ENCODE results near the gene FAM50A.

The FAM50A gene

DNA sequence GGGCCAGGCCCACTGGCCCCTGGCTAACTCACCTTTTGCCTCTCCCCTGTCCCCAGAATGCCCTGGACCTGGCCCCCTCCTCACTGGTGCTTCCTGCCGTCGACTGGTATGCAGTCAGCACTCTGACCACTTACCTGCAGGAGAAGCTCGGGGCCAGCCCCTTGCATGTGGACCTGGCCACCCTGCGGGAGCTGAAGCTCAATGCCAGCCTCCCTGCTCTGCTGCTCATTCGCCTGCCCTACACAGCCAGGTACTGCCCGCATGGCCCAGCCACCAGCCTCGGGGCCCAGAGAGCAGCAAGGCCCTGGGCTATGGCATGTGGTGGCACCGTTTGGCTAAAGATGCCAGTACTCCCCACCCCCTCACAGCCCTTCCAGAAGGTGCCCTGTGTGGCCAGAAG lies 11.7 kb upstream of the FAM50A start:
- Histone ChIP-seq H3K36me3 (ENCODE audit: insufficient read depth, low read length) (no peaks in the 10 kb centered on the region), H2AFZ (ENCODE audit: low read length, unreplicated experiment) (no peak overlapping the region)

GRCh38 chrX:154433605-154434004 lies 10.3 kb upstream of the FAM50A start:
- Histone ChIP-seq H3K4me3 (ENCODE audit: low read depth, low read length) (no peak overlapping the region), H3K36me3 (ENCODE audit: insufficient read depth, low read length) (no peaks in the 10 kb centered on the region), H3K4me1 (ENCODE audit: control insufficient read depth, insufficient read depth, low read length, unreplicated experiment) (peaks cover 3% of the 10 kb centered on the region), H3K79me2 (ENCODE audit: control insufficient read depth, insufficient read depth, low read length, unreplicated experiment) (peaks cover 28% of the 10 kb centered on the region), H3K27ac (ENCODE audit: low read depth, low read length) (no peak overlapping the region), H3K27me3 (ENCODE audit: insufficient read depth, low read length) (no peaks in the 10 kb centered on the region), H2AFZ (ENCODE audit: low read length, unreplicated experiment) (no peak overlapping the region)

More for the DNA sequence above, 11.7 kb upstream of the FAM50A start:
- H3K4me1 ChIP-seq (ENCODE audit: control insufficient read depth, insufficient read depth, low read length, unreplicated experiment): peaks cover 3% of the 10 kb centered on the region
- H3K4me3 ChIP-seq (ENCODE audit: low read depth, low read length): no peak overlapping the region
- H3K79me2 ChIP-seq (ENCODE audit: control insufficient read depth, insufficient read depth, low read length, unreplicated experiment): peaks cover 18% of the 10 kb centered on the region
- H3K27me3 ChIP-seq (ENCODE audit: insufficient read depth, low read length): no peaks in the 10 kb centered on the region
- no peak overlapping the region for H3K27ac ChIP-seq (ENCODE audit: low read depth, low read length)

DNA sequence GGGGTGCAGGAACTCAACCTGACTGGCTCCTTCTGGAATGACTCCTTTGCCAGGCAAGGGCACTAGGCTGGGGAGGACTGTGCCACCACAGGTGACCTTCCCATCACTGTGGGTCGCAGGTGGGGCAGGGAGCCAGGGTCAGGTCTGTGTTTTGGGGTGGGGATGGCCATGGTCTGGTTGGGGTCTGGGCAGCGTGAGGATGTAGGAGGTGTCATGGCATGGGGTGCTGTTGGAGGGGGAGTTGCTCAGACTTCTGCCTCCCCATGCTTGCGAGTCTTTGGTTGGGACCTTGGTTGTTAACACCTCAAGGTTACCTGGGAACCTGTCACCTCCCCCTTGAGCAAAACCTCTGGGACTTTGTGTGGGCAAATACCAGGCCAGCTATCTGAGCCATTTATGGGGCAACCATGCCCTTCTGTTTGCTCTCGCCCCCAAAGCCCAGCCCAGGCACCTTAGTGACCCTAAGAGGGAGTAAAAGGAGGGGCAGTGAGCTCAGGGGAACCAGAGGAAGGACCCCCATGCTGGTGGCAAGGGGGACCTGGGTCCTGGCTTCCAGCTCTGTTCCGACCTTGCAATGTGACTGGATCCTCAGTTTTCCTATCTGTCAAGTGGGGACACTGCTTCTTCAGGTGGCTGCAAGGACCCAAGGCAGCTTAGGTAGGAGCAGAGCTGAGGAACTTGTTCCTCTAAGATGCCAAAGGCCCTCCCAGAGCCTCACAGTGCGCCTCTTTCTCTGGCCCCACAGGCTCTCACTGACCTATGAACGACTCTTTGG lies 9.4 kb upstream of the FAM50A start:
- H2AFZ ChIP-seq (ENCODE audit: low read length, unreplicated experiment): no peak overlapping the region
- peaks cover 3% of the 10 kb centered on the region for H3K4me1 ChIP-seq (ENCODE audit: control insufficient read depth, insufficient read depth, low read length, unreplicated experiment)
- no peaks in the 10 kb centered on the region for H3K36me3 ChIP-seq (ENCODE audit: insufficient read depth, low read length)
- no peak overlapping the region for H3K27ac ChIP-seq (ENCODE audit: low read depth, low read length)
- peaks cover 30% of the 10 kb centered on the region for H3K79me2 ChIP-seq (ENCODE audit: control insufficient read depth, insufficient read depth, low read length, unreplicated experiment)
- no peak overlapping the region for H3K4me3 ChIP-seq (ENCODE audit: low read depth, low read length)
- H3K27me3 ChIP-seq (ENCODE audit: insufficient read depth, low read length): no peaks in the 10 kb centered on the region

DNA sequence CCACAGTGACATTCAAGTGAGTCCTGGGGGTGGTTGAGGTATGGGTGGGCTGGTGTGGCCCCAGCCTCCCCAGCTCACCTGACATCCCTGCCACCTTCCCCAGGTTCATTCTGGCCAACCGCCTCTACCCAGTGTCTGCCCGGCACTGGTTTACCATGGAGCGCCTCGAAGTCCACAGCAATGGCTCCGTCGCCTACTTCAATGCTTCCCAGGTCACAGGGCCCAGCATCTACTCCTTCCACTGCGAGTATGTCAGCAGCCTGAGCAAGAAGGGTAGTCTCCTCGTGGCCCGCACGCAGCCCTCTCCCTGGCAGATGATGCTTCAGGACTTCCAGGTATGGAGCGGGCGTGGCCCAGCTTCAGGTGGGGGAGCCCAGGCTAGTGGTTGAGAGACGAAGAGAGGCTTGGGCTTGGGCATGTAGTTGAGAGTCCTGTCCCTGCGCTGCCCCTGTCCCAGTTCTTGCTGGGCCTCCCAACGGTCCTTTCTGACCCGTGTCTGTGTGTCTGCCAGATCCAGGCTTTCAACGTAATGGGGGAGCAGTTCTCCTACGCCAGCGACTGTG lies 8.7 kb upstream of the FAM50A start:
- Histone ChIP-seq H2AFZ (ENCODE audit: low read length, unreplicated experiment) (no peak overlapping the region), H3K4me1 (ENCODE audit: control insufficient read depth, insufficient read depth, low read length, unreplicated experiment) (peaks cover 3% of the 10 kb centered on the region), H3K27ac (ENCODE audit: low read depth, low read length) (no peak overlapping the region), H3K36me3 (ENCODE audit: insufficient read depth, low read length) (no peaks in the 10 kb centered on the region), H3K4me3 (ENCODE audit: low read depth, low read length) (no peak overlapping the region), H3K27me3 (ENCODE audit: insufficient read depth, low read length) (no peaks in the 10 kb centered on the region), H3K79me2 (ENCODE audit: control insufficient read depth, insufficient read depth, low read length, unreplicated experiment) (peaks cover 32% of the 10 kb centered on the region)

DNA sequence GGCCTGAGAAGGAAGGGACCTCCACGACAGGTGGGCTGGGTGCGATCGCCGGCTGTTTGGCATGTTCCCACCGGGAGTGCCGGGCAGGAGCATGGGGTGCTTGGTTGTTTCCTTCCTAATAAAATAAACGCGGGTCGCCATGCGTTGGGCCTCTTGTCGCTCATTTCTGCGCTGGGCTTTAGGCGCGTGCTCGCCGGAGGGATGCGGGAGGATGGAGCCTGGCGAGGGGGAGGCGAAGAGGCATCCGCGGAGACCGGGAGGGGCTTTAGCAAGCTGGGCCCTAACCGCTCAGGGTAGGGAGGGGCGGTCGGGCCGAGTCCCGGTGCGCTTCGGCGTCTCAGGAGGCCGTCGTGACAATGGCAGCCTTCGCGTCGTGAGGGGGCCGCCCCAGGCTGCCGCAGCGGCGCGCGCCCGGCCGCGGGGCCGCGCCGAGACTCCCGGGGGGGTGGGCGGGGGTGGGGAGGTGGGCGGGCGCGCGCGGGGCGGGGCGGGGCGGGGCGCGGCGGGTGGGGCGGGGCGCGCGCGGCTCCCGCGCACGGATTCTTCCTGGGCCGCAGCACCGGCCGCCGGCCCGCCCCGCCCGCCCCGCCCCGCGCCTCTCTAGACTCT lies 7.5 kb upstream of the FAM50A start:
- no peaks in the 10 kb centered on the region for H3K27me3 ChIP-seq (ENCODE audit: insufficient read depth, low read length)
- peak overlapping the region; percentile 87 for H3K4me3 ChIP-seq (ENCODE audit: low read depth, low read length)
- H3K4me1 ChIP-seq (ENCODE audit: control insufficient read depth, insufficient read depth, low read length, unreplicated experiment): peaks cover 3% of the 10 kb centered on the region
- H2AFZ ChIP-seq (ENCODE audit: low read length, unreplicated experiment): no peak overlapping the region
- peaks cover 33% of the 10 kb centered on the region for H3K79me2 ChIP-seq (ENCODE audit: control insufficient read depth, insufficient read depth, low read length, unreplicated experiment)
- H3K36me3 ChIP-seq (ENCODE audit: insufficient read depth, low read length): no peaks in the 10 kb centered on the region
- H3K27ac ChIP-seq (ENCODE audit: low read depth, low read length): peak overlapping the region; percentile 72

DNA sequence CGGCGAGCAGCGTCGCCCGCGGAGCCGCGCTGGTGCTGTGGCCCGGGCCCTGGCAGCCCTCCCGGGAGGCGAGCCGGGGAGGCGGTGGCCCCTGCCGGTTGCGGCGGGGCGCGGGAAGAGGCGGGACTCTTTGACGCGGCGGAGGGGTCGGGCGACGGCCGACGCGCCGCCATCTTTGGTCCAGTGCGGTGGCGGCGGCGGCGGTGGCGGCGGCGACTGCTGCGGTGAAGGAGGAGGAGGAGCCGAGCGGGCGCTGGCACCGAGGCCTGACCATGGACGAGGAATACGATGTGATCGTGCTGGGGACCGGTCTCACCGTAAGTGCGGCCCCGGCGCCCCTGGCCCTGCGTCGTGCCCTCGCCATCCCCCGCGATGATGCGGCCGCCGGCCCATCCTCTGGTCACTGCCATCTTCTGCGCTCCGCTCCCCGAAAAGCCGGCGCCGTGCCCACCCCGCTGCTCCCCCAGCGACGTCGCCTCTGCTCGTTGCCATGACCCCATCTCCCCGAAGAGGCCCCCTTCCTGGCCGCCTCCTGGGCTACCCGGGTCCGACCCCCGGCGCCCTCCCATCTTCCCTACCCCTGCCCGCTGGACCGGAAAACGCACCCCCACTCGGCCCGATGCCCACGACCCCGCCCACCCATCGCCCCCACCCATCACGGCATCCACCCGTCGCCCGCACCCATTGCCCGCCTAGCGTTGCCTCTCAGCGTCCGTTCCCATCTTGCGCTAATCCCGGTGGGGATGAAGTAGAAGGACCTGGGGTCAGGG lies 6.8 kb upstream of the FAM50A start, which contains the start of gene GDI1:
Gene GDI1 (plus strand): TSS at position 172 of the 770 bp plus-strand sequence. CDS start 101 bp downstream, at position 273.
- Histone ChIP-seq H3K27me3 (ENCODE audit: insufficient read depth, low read length) (no peaks in the 10 kb centered on the region), H3K79me2 (ENCODE audit: control insufficient read depth, insufficient read depth, low read length, unreplicated experiment) (peaks cover 33% of the 10 kb centered on the region), H3K36me3 (ENCODE audit: insufficient read depth, low read length) (no peaks in the 10 kb centered on the region), H3K4me3 (ENCODE audit: low read depth, low read length) (peak within 1 kb of the TSS; percentile 87), H2AFZ (ENCODE audit: low read length, unreplicated experiment) (no peak within 1 kb of the TSS), H3K4me1 (ENCODE audit: control insufficient read depth, insufficient read depth, low read length, unreplicated experiment) (peaks cover 3% of the 10 kb centered on the region), H3K27ac (ENCODE audit: low read depth, low read length) (peak within 1 kb of the TSS; percentile 72)

DNA sequence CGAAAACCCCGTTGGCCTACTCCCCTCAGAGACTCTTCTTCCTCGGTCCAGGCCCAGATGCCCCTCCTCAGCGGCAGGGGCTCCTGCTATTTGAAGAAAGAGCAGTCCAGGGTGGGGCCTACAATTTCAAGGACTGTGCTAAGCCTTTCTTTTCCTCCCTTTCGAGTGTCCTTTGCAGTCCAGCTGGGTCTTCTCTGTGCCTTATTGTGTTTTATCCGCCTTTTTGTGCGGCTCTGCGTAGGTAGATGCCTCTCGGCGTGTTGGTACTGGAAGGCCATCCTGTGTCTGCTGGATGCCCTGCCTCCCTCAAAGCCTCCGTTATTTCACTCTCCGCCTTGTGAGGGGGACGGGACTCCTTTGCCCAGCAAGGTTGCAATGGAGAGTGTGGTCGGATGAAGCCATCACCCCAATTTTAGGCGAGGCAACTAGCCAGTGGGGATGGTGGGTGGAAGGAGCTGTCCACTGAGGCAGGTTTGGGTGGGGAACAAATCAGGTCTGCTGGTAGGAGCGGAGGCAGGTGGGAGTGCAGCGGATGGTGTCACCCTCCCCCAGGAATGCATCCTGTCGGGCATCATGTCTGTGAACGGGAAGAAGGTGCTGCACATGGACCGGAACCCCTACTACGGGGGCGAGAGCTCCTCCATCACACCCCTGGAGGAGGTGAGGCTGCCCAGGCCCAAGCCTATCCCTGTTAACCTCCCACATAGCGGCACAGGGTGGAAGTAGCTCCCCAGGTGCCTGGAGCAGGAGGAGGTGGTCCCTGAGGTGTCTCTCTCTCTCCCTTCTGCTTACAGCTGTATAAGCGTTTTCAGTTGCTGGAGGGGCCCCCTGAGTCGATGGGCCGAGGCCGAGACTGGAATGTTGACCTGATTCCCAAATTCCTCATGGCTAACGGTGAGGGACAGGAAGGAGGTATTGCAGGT lies 5.7 kb upstream of the FAM50A start:
- H3K36me3 ChIP-seq (ENCODE audit: insufficient read depth, low read length): no peaks in the 10 kb centered on the region
- H3K27ac ChIP-seq (ENCODE audit: low read depth, low read length): no peak overlapping the region
- H3K79me2 ChIP-seq (ENCODE audit: control insufficient read depth, insufficient read depth, low read length, unreplicated experiment): peaks cover 33% of the 10 kb centered on the region
- H3K4me1 ChIP-seq (ENCODE audit: control insufficient read depth, insufficient read depth, low read length, unreplicated experiment): peaks cover 3% of the 10 kb centered on the region
- peak overlapping the region; percentile 87 for H3K4me3 ChIP-seq (ENCODE audit: low read depth, low read length)
- H2AFZ ChIP-seq (ENCODE audit: low read length, unreplicated experiment): no peak overlapping the region
- no peaks in the 10 kb centered on the region for H3K27me3 ChIP-seq (ENCODE audit: insufficient read depth, low read length)

GRCh38 chrX:154439841-154440240 lies 4.1 kb upstream of the FAM50A start:
- Histone ChIP-seq H2AFZ (ENCODE audit: low read length, unreplicated experiment) (no peak overlapping the region), H3K36me3 (ENCODE audit: insufficient read depth, low read length) (no peaks in the 10 kb centered on the region), H3K79me2 (ENCODE audit: control insufficient read depth, insufficient read depth, low read length, unreplicated experiment) (peaks cover 39% of the 10 kb centered on the region), H3K4me1 (ENCODE audit: control insufficient read depth, insufficient read depth, low read length, unreplicated experiment) (peaks cover 3% of the 10 kb centered on the region), H3K4me3 (ENCODE audit: low read depth, low read length) (no peak overlapping the region), H3K27ac (ENCODE audit: low read depth, low read length) (no peak overlapping the region), H3K27me3 (ENCODE audit: insufficient read depth, low read length) (no peaks in the 10 kb centered on the region)

DNA sequence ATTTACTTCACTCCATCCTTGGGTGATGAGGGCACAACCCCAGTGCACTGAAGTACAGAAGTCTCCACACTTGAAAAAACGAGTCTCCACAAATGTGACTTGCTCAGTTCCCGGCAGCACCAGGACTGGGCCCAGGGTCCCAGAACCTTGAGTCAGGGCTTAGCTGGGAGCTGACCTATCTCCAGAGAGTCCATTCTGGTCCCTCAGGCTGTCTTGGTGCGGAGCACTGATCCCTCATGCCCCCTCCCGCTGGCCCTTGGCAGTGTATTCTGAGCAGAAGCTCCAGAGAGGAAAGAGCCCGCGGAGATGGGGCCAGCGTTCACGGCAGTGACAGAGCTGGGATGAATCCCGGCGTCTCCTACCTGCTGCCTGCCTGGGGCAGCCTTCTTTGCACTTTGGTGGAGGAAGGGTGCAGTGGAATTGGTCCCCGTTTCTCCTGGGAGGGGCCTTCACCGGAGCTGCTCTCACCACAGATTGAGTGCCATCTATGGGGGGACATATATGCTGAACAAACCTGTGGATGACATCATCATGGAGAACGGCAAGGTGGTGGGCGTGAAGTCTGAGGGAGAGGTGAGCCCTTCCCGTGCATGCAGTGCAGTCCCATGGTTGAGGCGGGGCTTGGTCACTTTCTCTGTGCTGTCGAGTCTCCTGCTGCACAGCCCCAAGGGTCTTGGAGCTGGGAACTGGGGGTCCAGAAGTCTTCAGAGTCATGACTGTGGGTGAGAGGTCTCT lies 3.2 kb upstream of the FAM50A start:
- Histone ChIP-seq H3K4me1 (ENCODE audit: control insufficient read depth, insufficient read depth, low read length, unreplicated experiment) (peaks cover 11% of the 10 kb centered on the region), H3K79me2 (ENCODE audit: control insufficient read depth, insufficient read depth, low read length, unreplicated experiment) (peaks cover 49% of the 10 kb centered on the region), H3K27me3 (ENCODE audit: insufficient read depth, low read length) (no peaks in the 10 kb centered on the region), H2AFZ (ENCODE audit: low read length, unreplicated experiment) (no peak overlapping the region), H3K4me3 (ENCODE audit: low read depth, low read length) (no peak overlapping the region), H3K36me3 (ENCODE audit: insufficient read depth, low read length) (no peaks in the 10 kb centered on the region), H3K27ac (ENCODE audit: low read depth, low read length) (no peak overlapping the region)
